SK-N-SH (cell line): Measurements from ENCODE around the gene CLSTN2. TPM values are rescaled to one million over a fixed set of nuclear protein-coding genes. Genes with fewer than 3 reads are reported as not detected.

Source experiments
- CTCF ChIA-PET: fragments of 300-600, 350-600 bp; formaldehyde crosslinking; extraction: SDS; loops from one replicate; lab custom pipeline; 2021; lab: Yijun Ruan, JAX
- POLR2A ChIA-PET: fragments of 350-600 bp; sonication (Branson Sonifier 250); formaldehyde crosslinking; extraction: SDS; loops from one replicate; lab custom pipeline; 2020; ENCODE audit warnings: antibody characterized with exemption, inconsistent platforms; lab: Yijun Ruan, JAX
- DNase-seq: peaks from one replicate; pipeline ENCODE4 v3.0.0; 2012
- H2AFZ ChIP-seq: fragments of 200-600 bp; sonication (generic); 2 replicates; pipeline ENCODE4 v1.8.1; 2016; ENCODE audit warnings: antibody characterized with exemption, mild to moderate bottlenecking, low read depth
- H3F3A ChIP-seq: fragments of 200-600 bp; sonication (generic); replicated peaks from 2 replicates; pipeline ENCODE3; 2016; ENCODE audit warnings: antibody characterized with exemption, mild to moderate bottlenecking; ENCODE audit not compliant: insufficient read depth
- H3K27ac ChIP-seq, 2 experiments: fragments of 200-500 bp in 1 of 2; fragments of 200-600 bp in 1 of 2; sonication (Bioruptor generic) in 1 of 2; sonication (generic), shearing (Covaris generic) in 1 of 2; 2 replicates each; pipeline versions ENCODE4 v1.5.1 to v1.6.1; 2014 to 2016; ENCODE audit warnings: low read depth in 2 of 2, inconsistent platforms in 1 of 2, low read length in 1 of 2, mild to moderate bottlenecking in 1 of 2, mixed read lengths in 1 of 2
- H3K27me3 ChIP-seq: fragments of 200-600 bp; sonication (generic), shearing (Covaris generic); 2 replicates; pipeline ENCODE4 v1.6.1; 2016; ENCODE audit warnings: mixed run types; ENCODE audit not compliant: insufficient read depth
- H3K36me3 ChIP-seq, 2 experiments: fragments of 200-500 bp in 1 of 2; fragments of 200-600 bp in 1 of 2; sonication (Bioruptor generic) in 1 of 2; sonication (generic) in 1 of 2; replicated peaks in 1 of 2; 2 replicates each; pipeline versions ENCODE3 to v1.5.1; 2014 to 2016; ENCODE audit warnings: low read length in 1 of 2, mild to moderate bottlenecking in 1 of 2; ENCODE audit not compliant: insufficient read depth in 2 of 2, control insufficient read depth in 1 of 2
- H3K4me1 ChIP-seq, 2 experiments: fragments of 200-500 bp in 1 of 2; fragments of 200-600 bp in 1 of 2; sonication (Bioruptor generic) in 1 of 2; sonication (generic), shearing (Covaris generic) in 1 of 2; 2 replicates each; pipeline versions ENCODE4 v1.5.1 to v1.6.1; 2014 to 2016; ENCODE audit warnings: low read depth in 1 of 2, low read length in 1 of 2, mixed run types in 1 of 2; ENCODE audit not compliant: insufficient read depth in 2 of 2, control insufficient read depth in 1 of 2
- H3K4me2 ChIP-seq: fragments of 200-600 bp; sonication (generic), shearing (Covaris generic); 2 replicates; pipeline ENCODE4 v1.6.1; 2017; ENCODE audit warnings: mixed run types
- H3K4me3 ChIP-seq, 2 experiments: fragments of 200-500 bp in 1 of 2; fragments of 200-600 bp in 1 of 2; sonication (Bioruptor generic) in 1 of 2; sonication (generic), shearing (Covaris generic) in 1 of 2; 2 replicates each; pipeline versions ENCODE4 v1.5.1 to v1.8.1; 2014 to 2016; ENCODE audit warnings: low read depth in 2 of 2, inconsistent platforms in 1 of 2, low read length in 1 of 2, mild to moderate bottlenecking in 1 of 2, mixed read lengths in 1 of 2, moderate library complexity in 1 of 2
- H3K79me2 ChIP-seq: fragments of 200-600 bp; sonication (generic); 2 replicates; pipeline ENCODE4 v1.8.1; 2017; ENCODE audit warnings: mild to moderate bottlenecking; ENCODE audit not compliant: insufficient read depth
- H3K9ac ChIP-seq: fragments of 200-600 bp; sonication (generic); 2 replicates; pipeline ENCODE4 v1.6.1; 2017; ENCODE audit warnings: mixed run types
- H3K9me2 ChIP-seq: fragments of 200-600 bp; sonication (generic); 2 replicates; pipeline ENCODE4 v1.6.1; 2017; ENCODE audit warnings: mixed run types
- H3K9me3 ChIP-seq: fragments of 200-600 bp; sonication (generic); 2 replicates; pipeline ENCODE4 v1.6.1; 2017; ENCODE audit warnings: mixed run types, mild to moderate bottlenecking, moderate library complexity
- H4K20me1 ChIP-seq: fragments of 200-600 bp; sonication (generic); 2 replicates; pipeline ENCODE4 v1.6.1; 2017; ENCODE audit warnings: mild to moderate bottlenecking, mixed run types; ENCODE audit not compliant: insufficient read depth
- ELF1 ChIP-seq: IDR thresholded peaks from 2 replicates; pipeline ENCODE4 v1.4.0; 2012
- EP300 ChIP-seq, 2 experiments: IDR thresholded peaks; 2 replicates each; pipeline versions ENCODE4 v1.4.0 to v1.6.1; 2012; ENCODE audit warnings: borderline replicate concordance in 1 of 2, low read depth in 1 of 2, low read length in 1 of 2
- EZH2phosphoT487 ChIP-seq: fragments of 200-600 bp; sonication (generic); IDR thresholded peaks from 2 replicates; pipeline ENCODE4 v1.6.1; 2017; ENCODE audit warnings: low read depth, mixed run types, mild to moderate bottlenecking, antibody characterized with exemption, moderate library complexity, borderline replicate concordance
- FOSL2 ChIP-seq: IDR thresholded peaks from 2 replicates; pipeline ENCODE4 v1.4.0; 2012; ENCODE audit warnings: low read depth, mild to moderate bottlenecking, moderate library complexity, borderline replicate concordance
- FOXJ3 ChIP-seq: sonication (generic); formaldehyde crosslinking; IDR thresholded peaks from 2 replicates; pipeline ENCODE4 v1.5.1; 2020; ENCODE audit warnings: mild to moderate bottlenecking, missing genetic modification reagents
- IRF3 ChIP-seq: fragments of 150-350 bp; IDR thresholded peaks from 2 replicates; pipeline ENCODE4 v1.6.1; 2016; ENCODE audit warnings: mild to moderate bottlenecking, low read depth, low read length
- JUND ChIP-seq: IDR thresholded peaks from 2 replicates; pipeline ENCODE4 v1.4.0; 2012
- MEF2A ChIP-seq: IDR thresholded peaks from 2 replicates; pipeline ENCODE4 v1.4.0; 2012; ENCODE audit warnings: low read depth, borderline replicate concordance
- NFIC ChIP-seq: IDR thresholded peaks from 2 replicates; pipeline ENCODE4 v1.4.0; 2012; ENCODE audit warnings: borderline replicate concordance
- NRF1 ChIP-seq: IDR thresholded peaks from 2 replicates; pipeline ENCODE4 v1.6.1; 2012; ENCODE audit warnings: low read depth, mild to moderate bottlenecking, low read length
- POLR2AphosphoS5 ChIP-seq: IDR thresholded peaks from 2 replicates; pipeline ENCODE4 v1.6.1; 2012; ENCODE audit warnings: low read depth, low read length
- RCOR1 ChIP-seq: fragments of 150-350 bp; IDR thresholded peaks from 2 replicates; pipeline ENCODE4 v1.6.1; 2017; ENCODE audit warnings: antibody characterized with exemption, low read length
- RXRA ChIP-seq: IDR thresholded peaks from 2 replicates; pipeline ENCODE4 v1.4.0; 2012; ENCODE audit warnings: low read depth, mild to moderate bottlenecking, borderline replicate concordance
- SMC3 ChIP-seq: IDR thresholded peaks from 2 replicates; pipeline ENCODE4 v1.6.1; 2012; ENCODE audit warnings: low read depth, low read length, improper control_type of control experiment
- TCF12 ChIP-seq: IDR thresholded peaks from 2 replicates; pipeline ENCODE4 v1.4.0; 2012
- YY1 ChIP-seq: IDR thresholded peaks from 2 replicates; pipeline ENCODE4 v1.4.0; 2012; ENCODE audit warnings: low read depth, mild to moderate bottlenecking
- ZBTB33 ChIP-seq: IDR thresholded peaks from 2 replicates; pipeline ENCODE4 v1.4.0; 2012; ENCODE audit warnings: low read depth, borderline replicate concordance
- WGBS: methylation state at CpG from one replicate; pipeline ENCODE4 v1.1.6; 2017; ENCODE audit warnings: low lambda C conversion rate; 5-methylcytosine and 5-hydroxymethylcytosine counted together
- polyA plus RNA-seq, 3 experiments: library from polyadenylated mRNA; depleted of rRNA; stranded (reverse); fragments of >200 nt; gene quantifications; 2 replicates each; pipeline ENCODE4 v1.2.3, GENCODE V29; 2012
- TF ChIP-seq, protein P1 (sequence below): IDR thresholded peaks from 2 replicates; pipeline ENCODE4 v1.4.0; 2012; ENCODE audit warnings: low read depth

The CLSTN2 gene
- polyA plus RNA-seq, 1 of the 3 experiments (the other 2 are of a cell fraction): 0.02 TPM

GRCh38 chr3:140198242-140198641 is 263.3 kb downstream of the CLSTN2 start (continued):
- no peak for TF ChIP-seq EZH2phosphoT487
- no peak for TF ChIP-seq RCOR1
- TF ChIP-seq NRF1: no peak
- no peak for TF ChIP-seq NFIC
- TF ChIP-seq EP300 (IDR thresholded peaks at IDR 0.05; ENCODE audit: borderline replicate concordance in 1 of 2, low read depth in 1 of 2, low read length in 1 of 2): no peak
- no peak for TF ChIP-seq POLR2AphosphoS5
- no peak for TF ChIP-seq RXRA
- TF ChIP-seq YY1: no peak

- no peak for DNase-seq
- Histone ChIP-seq H3K4me3 (no peak overlapping the region), H3K4me1 (peaks cover 0 to 13% of the 10 kb centered on the region in 2 experiments; a peak in 2 of 4 replicates), H2AFZ (no peak overlapping the region), H3F3A (no peaks in the 10 kb centered on the region), H3K79me2 (no peaks in the 10 kb centered on the region), H3K27ac (no peak overlapping the region; a peak in 1 of 4 replicates), H3K36me3 (no peaks in the 10 kb centered on the region), H3K9me2 (no peaks in the 10 kb centered on the region), H3K9ac (no peak overlapping the region), H3K27me3 (no peaks in the 10 kb centered on the region), H4K20me1 (no peaks in the 10 kb centered on the region), H3K4me2 (no peak overlapping the region), H3K9me3 (no peaks in the 10 kb centered on the region)
- ChIA-PET POLR2A (no interaction called here), CTCF (interaction anchor here (1.4 kb wide), 2 partner anchors 20 to 70 kb away, joined by 3 to 4 read pairs; no protein-coding TSS in a partner anchor)
- WGBS: 15% methylated on average over 2 of the region's 2 CpGs
- TF ChIP-seq IRF3 (no peak), YY1 (no peak), FOSL2 (no peak), ZBTB33 (no peak), MEF2A (no peak), ELF1 (no peak), JUND (no peak), TCF12 (no peak), SMC3 (no peak), FOXJ3 (CRISPR knock-in tag) (no peak)
- TF ChIP-seq, protein P1, sequence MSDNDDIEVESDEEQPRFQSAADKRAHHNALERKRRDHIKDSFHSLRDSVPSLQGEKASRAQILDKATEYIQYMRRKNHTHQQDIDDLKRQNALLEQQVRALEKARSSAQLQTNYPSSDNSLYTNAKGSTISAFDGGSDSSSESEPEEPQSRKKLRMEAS: no peak
These were observed 264.0 kb downstream of the CLSTN2 start for GRCh38 chr3:140199008-140199407.
